EL (cell line): ENCODE data around the gene FOXP1.

ENCODE experiments used
- DNase-seq: peaks from one replicate; pipeline ENCODE4 v3.0.0-alpha.2; 2016

Gene FOXP1

DNA sequence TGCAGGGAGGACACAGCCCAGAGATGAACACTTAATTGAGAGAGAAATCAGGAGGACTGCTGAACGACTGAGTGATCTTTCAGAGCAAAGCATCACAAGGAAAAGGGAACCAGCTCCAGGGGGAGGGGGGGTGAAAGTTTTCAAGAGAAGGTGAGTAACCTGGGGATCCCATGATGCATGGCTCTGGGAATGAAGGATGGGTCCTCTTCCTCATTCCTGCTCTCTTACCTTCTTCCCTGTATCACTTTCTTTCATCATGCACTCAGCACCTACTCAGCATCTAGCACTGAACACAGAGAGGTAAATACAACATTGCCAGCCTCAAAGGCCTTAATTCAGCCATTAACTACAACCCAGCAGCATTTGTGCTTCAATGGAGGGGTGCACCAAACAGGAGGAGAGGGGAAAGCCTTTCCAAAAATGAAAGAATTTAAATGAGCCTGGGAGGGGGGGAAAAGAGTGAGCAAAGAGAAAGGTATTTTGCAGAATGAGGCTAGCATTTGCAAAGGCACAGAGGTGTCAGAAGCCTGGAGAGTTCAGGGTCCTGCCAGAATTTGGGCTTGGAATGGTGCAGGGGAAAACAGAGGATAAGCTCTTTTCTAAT lies 427.4 kb downstream of the FOXP1 start:
- no peak for DNase-seq

DNA sequence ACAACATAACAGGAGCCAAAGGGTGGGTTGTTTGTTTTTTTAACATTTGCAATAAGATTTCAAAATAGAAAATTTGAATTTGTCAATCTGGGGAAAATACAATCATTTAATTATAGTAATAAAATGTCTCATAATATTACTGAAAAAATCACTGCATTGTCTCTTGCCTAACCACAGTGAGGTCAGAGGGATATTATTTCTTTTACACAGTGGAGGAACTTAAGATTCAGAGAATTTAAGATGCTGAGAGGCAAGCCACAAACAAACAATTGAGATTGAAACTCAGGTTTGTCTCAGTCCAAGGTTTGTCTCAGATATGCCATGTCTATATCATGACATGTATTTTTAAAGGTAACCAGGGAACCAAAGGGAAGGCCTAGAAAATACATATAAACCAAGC lies 428.7 kb downstream of the FOXP1 start:
- DNase-seq: no peak

DNA sequence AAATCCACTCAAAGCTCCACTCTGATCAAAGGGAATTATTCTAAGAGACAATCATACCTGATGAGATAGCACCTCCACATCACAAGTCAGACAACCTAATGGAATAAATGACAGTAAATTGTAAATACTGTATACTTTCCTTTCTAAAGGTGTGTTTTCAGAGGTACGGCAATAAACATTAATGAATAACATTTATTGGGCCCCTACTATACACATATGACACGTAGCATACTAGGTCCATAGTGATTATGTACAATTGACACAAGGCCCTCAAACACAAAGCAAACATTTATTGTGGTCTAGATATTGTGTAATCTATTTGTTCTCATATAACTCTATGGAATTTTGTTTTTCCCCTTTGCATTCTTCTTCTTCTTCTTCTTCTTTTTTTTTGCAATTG lies 429.8 kb downstream of the FOXP1 start:
- no peak for DNase-seq

DNA sequence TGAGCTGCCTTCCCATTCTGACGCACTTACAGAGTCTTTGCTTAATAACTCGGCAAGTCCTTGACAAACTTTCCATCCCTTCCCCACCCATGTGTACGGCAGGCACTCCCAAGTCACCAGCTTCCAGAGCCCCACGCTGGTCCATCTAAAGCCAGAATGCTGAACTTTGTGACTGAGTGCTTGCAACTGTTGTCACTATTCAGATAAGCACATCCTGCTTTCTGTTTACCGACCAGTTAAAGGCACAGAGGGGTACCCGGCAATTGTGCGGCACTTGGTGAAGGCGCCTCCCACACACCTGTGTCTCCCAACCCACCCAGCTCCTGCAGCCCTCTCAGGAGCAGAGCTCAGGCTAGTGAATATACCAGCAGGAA lies 430.6 kb downstream of the FOXP1 start:
- DNase-seq: no peak

DNA sequence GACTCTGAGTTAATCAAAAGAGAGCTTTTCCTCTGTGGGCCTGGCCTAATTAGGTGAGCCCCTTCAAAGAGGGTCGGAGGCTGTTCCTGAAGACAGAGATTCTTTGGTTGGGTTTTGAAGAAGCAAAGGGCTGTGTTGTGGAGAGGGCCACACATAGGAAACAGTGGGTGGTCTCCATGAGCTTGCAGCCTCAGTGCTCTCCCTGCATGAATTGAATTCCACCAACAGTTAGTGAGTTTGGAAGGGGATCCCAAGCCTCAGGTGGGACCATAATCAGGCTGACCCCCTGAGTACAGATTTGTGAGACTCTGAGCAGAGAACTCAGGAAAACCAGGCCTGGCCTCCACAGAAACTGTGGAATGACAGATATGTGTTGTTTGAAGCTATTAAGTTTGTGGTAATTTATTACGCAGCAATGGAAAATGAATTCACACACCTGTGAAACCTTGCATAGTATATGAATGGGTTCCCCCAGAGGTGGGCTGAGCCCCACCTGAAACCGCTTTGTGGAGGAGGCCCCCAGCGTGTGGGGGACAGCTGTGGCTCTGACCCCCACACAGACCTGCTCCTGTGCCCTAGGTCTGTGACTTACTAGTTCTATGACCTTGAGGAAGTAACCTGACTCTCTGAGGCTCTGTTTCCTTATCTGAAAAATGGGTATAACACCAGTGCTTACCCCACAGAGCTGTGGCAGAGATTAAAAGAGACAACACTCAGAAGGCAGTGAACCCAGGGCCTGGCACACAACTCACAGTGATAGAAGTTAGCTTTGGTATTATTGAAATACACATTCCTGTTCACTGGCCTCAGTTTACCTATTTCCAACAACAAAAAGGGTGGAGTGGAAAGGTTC lies 431.3 kb downstream of the FOXP1 start:
- DNase-seq: no peak

DNA sequence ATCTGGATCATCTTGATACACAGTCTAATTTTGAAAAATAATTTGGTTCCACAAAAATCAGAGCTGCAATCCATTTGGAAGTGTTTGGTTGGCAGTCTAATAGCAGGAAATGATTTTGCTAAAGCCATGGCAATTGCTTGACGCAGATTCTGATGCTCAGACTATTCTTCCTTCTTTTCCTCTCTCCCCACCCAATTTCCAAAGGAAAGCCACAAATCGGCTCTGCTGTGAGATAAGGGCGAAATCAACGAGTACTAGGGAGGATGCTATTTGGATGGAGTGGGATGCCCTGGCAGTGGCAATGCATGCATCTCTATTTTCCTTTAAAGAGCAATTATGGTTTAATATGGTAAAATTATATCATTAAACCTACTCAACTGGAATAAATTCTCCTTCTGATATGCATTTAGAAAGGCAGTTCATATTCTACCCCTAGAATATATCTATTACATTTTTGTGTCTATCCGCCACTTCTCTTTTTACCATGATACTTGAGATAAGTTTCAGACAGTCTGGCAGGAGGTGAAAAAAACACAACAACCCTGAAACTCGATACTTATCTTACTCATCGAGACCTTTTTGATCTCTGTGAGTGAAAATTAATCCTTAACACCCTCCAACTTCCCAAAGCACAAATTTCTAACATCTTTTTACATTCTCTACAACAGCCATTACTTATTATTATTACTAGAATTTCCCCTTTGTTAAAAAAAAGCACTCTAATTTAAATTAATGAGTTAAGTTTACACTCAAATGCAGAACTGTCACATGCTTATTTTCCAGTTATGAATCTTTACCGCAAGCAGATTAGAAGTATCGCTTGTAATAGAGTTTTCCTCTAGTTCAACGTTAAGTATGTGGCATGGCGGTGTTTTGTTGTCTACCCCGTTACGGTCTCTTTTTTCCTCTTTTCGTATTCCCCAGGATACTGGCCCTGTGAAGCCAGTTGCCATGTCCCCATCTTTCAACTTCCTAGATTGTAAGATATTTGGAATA lies 433.3 kb downstream of the FOXP1 start:
- DNase-seq: no peak

DNA sequence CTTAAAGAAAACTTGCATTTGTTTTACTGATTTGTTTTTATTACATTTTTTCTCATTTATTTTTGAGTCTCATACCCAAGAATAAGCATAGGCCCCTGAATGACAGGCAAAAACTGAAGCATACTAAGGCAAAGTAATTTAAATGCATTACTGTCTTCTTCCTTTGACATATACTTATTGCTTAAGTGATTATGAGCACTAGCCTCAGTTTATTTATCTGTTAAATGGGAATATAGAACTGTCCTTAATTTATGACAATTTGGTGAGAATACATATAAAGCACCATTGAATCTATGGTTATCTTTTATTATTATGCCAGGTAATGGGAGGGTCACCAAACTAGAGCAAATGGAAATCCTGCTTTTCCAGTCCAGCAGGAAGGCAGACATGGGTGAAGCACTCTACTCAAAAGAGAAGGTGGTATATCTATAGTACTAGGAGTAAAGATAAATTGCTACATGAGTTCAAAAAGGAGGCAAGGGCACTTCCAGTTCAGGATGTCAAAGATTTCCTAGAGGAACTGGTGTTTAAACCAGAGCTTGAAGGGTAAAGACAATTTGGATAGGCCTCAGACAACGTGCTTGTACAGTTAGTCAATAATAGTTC lies 435.0 kb downstream of the FOXP1 start:
- DNase-seq: no peak

DNA sequence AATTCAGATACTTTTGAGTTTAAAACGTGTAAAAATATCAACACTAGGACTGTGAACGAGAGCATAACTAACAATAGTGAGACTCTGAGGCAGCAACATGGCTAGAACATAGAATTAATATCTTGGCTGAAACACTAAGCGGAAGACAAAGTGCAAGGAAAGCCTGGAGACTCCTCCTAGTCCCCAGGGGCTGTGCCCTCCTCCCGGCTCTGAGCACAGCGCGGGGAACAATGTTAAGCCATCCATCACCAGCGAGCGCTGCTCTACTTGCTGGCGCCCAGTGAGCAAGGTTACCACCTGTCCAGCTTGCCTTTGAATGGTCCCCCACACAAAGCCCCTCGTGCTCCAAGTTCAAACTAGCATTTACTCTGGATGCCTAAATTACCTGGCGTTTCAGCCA lies 436.9 kb downstream of the FOXP1 start:
- no peak for DNase-seq

DNA sequence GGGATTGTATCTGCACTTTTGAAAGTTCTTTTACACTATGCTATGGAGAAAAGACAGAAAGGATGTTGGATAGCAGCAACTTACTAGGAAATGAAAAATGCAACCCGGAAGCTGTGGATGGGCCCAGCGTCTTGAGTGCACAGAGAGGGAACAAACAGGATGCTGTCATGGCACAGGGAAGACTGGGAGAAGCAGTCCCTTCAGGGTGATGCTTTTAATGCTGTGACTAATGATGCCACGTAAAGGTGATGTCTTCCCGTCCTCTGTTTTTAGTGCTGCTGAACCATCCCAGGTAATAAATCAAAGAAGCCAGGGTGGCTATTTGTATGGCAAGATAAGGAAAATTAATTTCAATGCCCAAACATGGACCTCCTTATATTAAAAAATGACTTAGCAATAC lies 437.6 kb downstream of the FOXP1 start:
- no peak for DNase-seq

DNA sequence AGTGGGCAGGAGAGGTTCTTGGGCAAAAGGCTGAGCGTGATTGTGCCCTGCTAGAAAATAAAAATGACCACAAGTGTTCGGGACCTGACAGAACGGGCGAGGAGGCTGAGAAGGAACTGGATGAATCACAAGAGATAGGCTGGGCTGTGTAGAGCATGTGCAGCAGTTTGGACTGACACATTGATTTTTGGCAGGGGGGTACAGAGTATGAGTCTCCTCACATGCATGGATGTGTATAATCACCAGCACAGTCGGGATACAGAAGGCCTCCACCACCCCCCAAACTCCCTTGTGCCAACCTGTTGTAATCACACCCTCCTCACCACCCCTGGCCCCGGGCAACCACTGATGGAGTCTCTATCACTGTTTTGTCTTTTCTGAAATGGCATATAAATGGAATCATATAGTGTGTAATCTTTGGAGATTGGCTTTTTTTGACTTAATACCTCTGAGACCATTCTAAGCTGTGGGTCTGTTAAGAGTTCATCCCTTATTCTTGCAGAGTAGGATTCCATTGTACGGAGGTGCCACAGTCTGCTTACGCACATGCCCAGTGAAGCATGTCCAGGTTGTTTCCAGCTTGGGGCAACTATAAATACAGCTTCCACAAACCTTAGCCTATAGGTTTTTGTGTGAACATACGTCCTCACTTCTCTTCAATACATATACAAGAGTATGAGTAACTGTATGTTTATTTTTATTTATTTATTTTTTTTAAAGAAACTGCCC lies 438.8 kb downstream of the FOXP1 start:
- DNase-seq: no peak

DNA sequence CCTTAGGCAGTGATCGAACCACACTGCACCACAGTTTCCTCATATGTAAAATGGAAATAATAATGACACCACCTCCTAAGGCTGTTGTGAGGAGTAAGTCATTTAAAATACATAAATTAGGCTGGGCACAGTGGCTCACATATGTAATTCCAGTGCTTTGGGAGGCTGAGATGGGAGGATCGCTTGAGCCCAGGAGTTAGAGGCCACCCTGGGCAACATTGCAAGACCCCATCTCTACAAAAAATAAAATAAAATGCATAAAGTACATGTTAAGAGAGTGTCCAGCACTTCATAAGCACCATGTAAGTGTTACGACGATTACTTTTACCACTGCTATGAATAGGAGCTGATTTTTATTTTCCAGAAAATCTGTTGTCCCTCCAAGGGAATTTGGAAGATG lies 440.0 kb downstream of the FOXP1 start:
- no peak for DNase-seq

DNA sequence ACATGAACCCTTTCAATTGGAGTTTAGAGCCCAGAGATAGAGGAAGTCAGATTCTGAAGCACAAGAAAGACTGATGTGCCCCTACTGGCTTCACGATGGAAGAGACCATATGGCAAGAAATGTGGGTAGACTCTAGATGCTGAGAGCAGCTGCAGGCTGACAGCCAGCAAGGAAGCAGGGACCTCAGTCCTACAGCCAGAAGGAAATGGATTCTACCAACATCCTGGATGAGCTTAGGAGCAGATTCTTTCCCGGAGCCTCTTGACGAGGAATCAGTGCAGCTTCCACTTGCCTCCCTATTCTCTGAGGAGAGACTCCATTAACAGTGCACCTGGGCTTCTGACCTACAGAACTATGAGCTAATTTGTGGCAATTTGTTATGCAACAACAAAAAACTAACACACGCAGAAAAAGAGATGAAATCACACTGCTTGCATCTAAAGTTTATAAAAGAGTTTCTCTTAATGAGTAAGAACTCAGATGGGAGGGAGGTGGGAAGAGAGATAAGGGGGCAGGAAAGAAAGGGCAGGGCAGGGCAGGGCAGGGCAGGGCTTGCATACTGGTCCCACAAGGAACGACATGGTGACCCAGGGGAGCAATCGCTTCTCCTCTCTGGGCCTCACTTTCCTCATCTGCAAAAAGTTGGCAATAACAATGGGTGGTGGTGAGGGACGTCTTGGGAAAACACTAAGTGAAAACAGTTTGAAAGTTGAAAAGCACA lies 440.9 kb downstream of the FOXP1 start:
- no peak for DNase-seq

DNA sequence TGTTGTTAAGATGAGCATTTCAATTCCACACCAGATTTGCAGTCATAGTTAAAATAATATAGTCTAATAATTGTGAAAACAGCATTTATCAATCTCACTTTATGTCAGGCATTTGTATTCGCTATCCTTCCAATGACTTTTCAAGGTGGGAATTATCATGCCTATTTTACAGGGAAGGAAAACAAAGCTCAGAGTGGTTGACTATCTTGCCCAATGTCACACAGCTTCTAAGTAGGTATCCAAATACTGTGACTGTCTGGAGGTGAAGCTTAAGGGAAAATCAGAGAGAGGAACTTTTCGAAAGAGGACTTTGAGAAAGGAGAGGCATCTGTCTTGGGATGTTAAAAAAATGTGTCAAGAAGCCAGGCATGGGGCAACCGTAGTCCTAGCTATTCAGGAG lies 443.1 kb downstream of the FOXP1 start:
- no peak for DNase-seq

DNA sequence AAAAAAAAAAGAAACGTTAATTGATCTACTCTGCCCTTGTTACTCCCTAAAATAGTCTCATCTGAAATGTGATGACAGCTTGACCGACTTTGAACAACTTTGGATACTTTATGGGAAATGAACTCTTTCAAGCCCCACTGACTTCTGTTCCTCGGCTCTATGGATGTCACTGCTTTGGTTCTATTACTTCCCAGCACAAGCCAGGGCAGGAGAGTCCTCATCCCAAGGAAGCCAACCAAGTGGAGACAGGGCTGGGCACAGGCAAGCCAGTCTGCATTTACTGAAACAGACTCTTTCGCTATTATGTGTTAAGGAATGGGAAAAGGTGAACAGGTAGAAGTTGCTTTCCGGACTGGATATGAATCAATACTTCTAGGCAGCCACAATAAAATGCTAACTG lies 444.0 kb downstream of the FOXP1 start:
- DNase-seq: no peak

DNA sequence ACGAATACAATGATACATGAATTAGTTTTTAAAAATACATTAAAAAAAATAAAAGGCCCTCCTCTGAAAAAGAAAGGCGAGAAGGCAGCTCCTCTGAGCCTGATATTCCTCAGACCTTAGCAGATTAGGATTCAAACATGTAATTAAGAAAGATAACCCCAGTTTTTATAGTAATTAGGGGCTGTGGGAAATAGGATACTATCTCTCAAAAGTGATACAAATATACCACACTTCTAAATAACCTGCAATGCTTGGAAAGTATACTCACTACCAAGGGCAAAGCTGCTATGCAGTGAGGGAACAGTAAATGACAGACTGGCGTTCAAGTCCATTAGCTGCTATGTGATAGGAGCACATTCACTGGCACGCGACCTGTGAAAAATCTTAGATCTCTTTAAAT lies 445.1 kb downstream of the FOXP1 start:
- no peak for DNase-seq

DNA sequence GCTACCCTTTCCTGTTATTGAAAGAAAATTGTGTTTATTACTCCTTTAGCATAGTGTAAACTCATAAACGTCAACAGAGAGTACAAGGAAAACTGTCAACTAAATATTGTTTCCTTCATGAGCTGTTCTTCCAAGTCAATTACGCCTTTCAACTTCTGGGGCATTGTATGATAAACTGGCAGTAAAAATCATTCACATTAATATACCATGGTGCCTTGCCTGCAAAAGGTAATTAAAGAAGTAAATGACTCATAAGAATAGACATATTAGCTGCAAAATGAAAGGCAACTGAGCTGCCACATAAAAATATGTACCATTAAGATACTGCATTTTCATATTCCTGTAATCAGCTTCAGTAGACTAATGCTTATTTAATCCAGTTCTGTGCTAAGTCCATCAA lies 447.3 kb downstream of the FOXP1 start:
- DNase-seq: no peak

DNA sequence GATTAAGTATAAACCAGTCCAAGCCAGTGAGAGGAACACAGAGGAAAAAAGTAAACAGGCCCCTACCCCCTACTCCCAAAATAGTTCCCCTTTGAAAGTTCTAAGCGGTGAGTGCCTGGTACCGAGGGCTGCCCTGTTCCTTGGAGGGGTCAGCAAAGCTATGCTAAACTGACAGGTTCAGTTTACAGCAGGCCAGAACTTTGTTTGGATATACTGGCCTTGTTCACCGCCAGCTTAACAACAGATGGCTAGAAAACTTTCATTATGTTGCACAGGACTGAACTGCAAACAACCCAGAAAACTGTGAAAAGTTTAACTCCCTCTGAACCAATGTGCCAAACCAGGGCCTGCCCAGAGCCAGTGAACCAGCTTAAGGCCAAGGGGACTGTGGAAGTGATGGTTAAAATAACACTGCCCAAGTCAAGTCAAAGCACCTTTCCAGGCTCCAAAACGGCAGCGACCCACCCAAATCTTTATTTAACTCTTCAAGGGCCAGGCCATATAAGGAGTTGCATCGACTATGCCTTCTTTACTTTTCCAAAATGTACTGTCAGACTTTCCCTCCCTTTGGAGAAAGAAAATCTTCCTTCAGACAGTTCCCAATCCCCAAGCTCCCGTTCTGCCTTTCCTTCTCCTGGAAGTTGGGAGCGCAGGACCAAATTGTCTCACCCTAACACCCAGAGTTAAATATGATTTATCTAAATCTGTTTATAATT lies 448.0 kb downstream of the FOXP1 start:
- no peak for DNase-seq

DNA sequence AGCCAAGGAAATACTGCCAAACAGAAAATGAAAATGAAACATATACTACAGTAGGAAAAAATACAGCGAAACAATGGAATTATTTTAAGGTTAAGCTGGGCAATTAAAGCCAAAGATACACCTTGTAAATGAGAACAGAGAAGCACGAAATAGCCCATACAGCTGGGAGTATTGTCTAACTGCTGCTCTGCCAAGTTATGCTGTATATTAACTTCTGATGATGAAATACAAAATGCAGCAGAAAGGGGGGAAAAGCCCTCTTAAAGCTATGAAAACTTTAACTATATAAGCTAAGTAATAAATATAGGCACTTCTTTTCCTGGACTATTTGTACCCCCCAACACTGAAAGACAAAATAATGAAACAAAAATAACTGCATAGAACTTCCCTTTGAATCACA lies 449.0 kb downstream of the FOXP1 start:
- DNase-seq: no peak

DNA sequence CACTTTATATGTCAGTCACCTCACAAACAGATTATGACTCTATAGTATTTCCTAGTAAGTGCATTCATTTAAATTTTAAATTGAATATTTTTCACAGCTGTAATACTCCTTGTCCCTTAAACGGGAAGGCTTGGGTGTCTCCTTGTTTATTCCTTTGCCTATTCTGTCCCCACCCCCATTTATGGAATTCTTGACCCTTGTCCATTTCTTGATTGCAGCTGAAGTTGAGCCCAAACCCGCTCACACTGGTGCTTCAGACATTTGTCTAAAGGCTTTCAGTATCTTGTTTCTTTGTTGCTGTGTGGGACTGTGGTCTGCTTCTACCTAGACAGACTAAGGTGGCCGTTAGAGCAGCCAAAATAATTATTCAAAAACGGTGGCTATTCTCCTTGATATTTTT lies 449.7 kb downstream of the FOXP1 start:
- no peak for DNase-seq

DNA sequence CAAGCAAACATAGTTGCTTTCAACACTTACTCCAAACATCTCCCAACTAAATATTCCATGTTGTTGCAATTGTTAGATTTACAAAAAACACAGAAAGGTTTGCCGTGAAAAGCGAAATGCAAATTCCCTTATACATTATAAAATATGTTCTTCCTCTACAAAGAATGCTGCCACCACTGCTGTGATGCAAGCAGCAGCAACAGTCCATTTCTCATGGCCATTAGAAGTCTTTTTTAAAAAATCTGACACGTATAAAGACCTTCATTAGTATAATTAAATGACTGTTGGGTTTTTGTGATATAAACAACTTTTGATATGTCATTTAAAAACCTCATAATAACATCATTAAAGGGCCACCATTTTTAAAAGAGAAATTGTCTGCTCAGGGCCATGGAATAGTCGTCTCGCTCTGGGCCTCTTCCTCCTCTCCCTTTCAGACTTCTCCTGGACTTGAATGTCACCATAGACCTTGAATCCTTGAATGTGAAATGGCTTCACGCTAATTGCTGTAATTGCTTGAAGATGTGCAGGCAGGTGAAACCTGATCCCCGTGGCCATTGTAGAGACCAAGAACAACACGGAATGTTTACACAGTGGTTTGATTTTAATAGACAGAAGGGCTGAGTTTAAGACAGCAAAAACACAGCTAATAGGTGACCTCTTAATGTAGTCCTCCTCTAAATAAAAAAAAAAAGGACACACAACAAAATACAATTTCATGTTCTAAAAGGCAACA lies 450.4 kb downstream of the FOXP1 start:
- no peak for DNase-seq
